HCT116 (cell line): ENCODE measurements around the gene CFAP221. TPM values are rescaled to one million over a fixed set of nuclear protein-coding genes. Genes with fewer than 3 reads are reported as not detected.

Experiments used
- ATAC-seq: fragments of 200-7000 bp; cut with Tn5 transposase; 2 replicates; pipeline ENCODE4 v1.9.1; 2020; ENCODE audit warnings: mild to moderate bottlenecking, moderate library complexity
- BruUV-seq: library from RNA; stranded (reverse); fragments of 400-500 nt; replicated peaks from 2 replicates; lab custom pipeline; 2021; lab: Mats Ljungman, UMichigan
- CTCF ChIA-PET: fragments of 300-600 bp; sonication (Branson Sonifier 250); formaldehyde crosslinking; loops from one replicate; lab custom pipeline; 2021; ENCODE audit warnings: antibody characterized with exemption; lab: Charles Lee
- POLR2A ChIA-PET: fragments of 300-600, 350-600 bp; sonication (Branson Sonifier 250); formaldehyde crosslinking; loops from one replicate; lab custom pipeline; 2021; ENCODE audit warnings: antibody characterized with exemption; lab: Charles Lee
- RAD21 ChIA-PET, 2 experiments: fragments of 300-600 bp; sonication (Branson Sonifier 250); formaldehyde crosslinking; loops; one replicate each; lab custom pipeline; 2023; ENCODE audit warnings: low total read pairs in 2 of 2; ENCODE audit not compliant: uncharacterized antibody in 2 of 2, unreplicated experiment in 2 of 2, low non-redundant PET in 1 of 2; lab: Charles Lee
- DNase-seq: peaks from one replicate; pipeline ENCODE4 v3.0.0-alpha.2; 2010; ENCODE audit warnings: low read depth, low spot score
- H2AFZ ChIP-seq: fragments of 200-600 bp; shearing (Covaris generic), sonication (generic); 2 replicates; pipeline ENCODE4 v1.6.1; 2017; ENCODE audit warnings: low read depth, mixed run types, mixed read lengths, antibody characterized with exemption, low read length; ENCODE audit not compliant: poor library complexity, severe bottlenecking
- H3K27ac ChIP-seq: 2 replicates; pipeline ENCODE4 v1.5.1; 2012; ENCODE audit warnings: low read depth, low read length
- H3K27me3 ChIP-seq: fragments of 200-600 bp; sonication (generic); 2 replicates; pipeline ENCODE4 v1.6.1; 2016; ENCODE audit warnings: mixed run types, low read length, mixed read lengths; ENCODE audit not compliant: insufficient read depth
- H3K36me3 ChIP-seq, 2 experiments: fragments of 200-500 bp in 1 of 2; fragments of 200-600 bp in 1 of 2; sonication (Bioruptor generic) in 1 of 2; sonication (generic) in 1 of 2; 2 replicates each; pipeline versions ENCODE4 v1.5.1 to v1.6.1; 2014 to 2016; ENCODE audit warnings: low read length in 2 of 2, inconsistent platforms in 1 of 2, mixed read lengths in 1 of 2, mixed run types in 1 of 2; ENCODE audit not compliant: insufficient read depth in 2 of 2, control insufficient read depth in 1 of 2
- H3K4me1 ChIP-seq, 2 experiments: fragments of 200-600 bp in 1 of 2; sonication (generic) in 1 of 2; 2 replicates each; pipeline versions ENCODE4 v1.5.1 to v1.6.1; 2012 to 2017; ENCODE audit warnings: low read length in 2 of 2, inconsistent platforms in 1 of 2, mild to moderate bottlenecking in 1 of 2, mixed read lengths in 1 of 2, mixed run types in 1 of 2, moderate library complexity in 1 of 2; ENCODE audit not compliant: insufficient read depth in 2 of 2, control insufficient read depth in 1 of 2
- H3K4me2 ChIP-seq: fragments of 200-600 bp; sonication (generic); 2 replicates; pipeline ENCODE4 v1.6.1; 2017; ENCODE audit warnings: mixed run types, low read length, mixed read lengths
- H3K4me3 ChIP-seq, 2 experiments: fragments of 200-600 bp in 1 of 2; sonication (generic) in 1 of 2; replicated peaks in 1 of 2; 2 replicates each; pipeline ENCODE4 v1.5.1; 2011 to 2016; ENCODE audit warnings: low read length in 2 of 2, control low read depth in 1 of 2, low read depth in 1 of 2, mild to moderate bottlenecking in 1 of 2, mixed read lengths in 1 of 2, mixed run types in 1 of 2
- H3K79me2 ChIP-seq: fragments of 200-600 bp; sonication (generic); 2 replicates; pipeline ENCODE4 v1.6.1; 2017; ENCODE audit warnings: mild to moderate bottlenecking, mixed run types, low read length, moderate library complexity, mixed read lengths; ENCODE audit not compliant: insufficient read depth
- H3K9ac ChIP-seq: fragments of 200-600 bp; sonication (generic); 2 replicates; pipeline ENCODE4 v1.6.1; 2016; ENCODE audit warnings: low read length, mixed read lengths
- H3K9me2 ChIP-seq: fragments of 200-600 bp; sonication (generic), shearing (Covaris generic); 2 replicates; pipeline ENCODE4 v1.6.1; 2017; ENCODE audit warnings: mixed run types, mild to moderate bottlenecking, moderate library complexity; ENCODE audit not compliant: insufficient read depth
- H3K9me3 ChIP-seq, 2 experiments: fragments of 200-500 bp in 1 of 2; fragments of 200-600 bp in 1 of 2; sonication (Bioruptor generic) in 1 of 2; sonication (generic) in 1 of 2; 2 replicates each; pipeline ENCODE4 v1.6.1; 2014 to 2017; ENCODE audit warnings: low read length in 2 of 2, mixed read lengths in 2 of 2, inconsistent platforms in 1 of 2, low read depth in 1 of 2, mild to moderate bottlenecking in 1 of 2, mixed run types in 1 of 2, moderate library complexity in 1 of 2; ENCODE audit not compliant: control insufficient read depth in 1 of 2, insufficient read depth in 1 of 2
- H4K20me1 ChIP-seq: fragments of 200-600 bp; sonication (generic), shearing (Covaris generic); 2 replicates; pipeline ENCODE4 v1.6.1; 2017; ENCODE audit warnings: mixed run types, mild to moderate bottlenecking, moderate library complexity; ENCODE audit not compliant: insufficient read depth
- ATF3 ChIP-seq: IDR thresholded peaks from 2 replicates; pipeline ENCODE4 v1.6.1; 2012
- ELF1 ChIP-seq: IDR thresholded peaks from 2 replicates; pipeline ENCODE4 v1.6.1; 2012; ENCODE audit warnings: low read depth, borderline replicate concordance
- EZH2 ChIP-seq: fragments of 200-600 bp; sonication (generic); IDR thresholded peaks from 2 replicates; pipeline ENCODE4 v1.6.1; 2017; ENCODE audit warnings: antibody characterized with exemption, mixed run types
- REST ChIP-seq: IDR thresholded peaks from 2 replicates; pipeline ENCODE4 v1.6.1; 2012; ENCODE audit warnings: low read depth
- TCF7L2 ChIP-seq: IDR thresholded peaks from 2 replicates; pipeline ENCODE4 v1.7.0; 2011; ENCODE audit warnings: borderline replicate concordance, inconsistent platforms; ENCODE audit not compliant: insufficient read depth, insufficient read length; ENCODE audit errors: extremely low read depth
- ZNF274 ChIP-seq: fragments of 200-500 bp; sonication (Bioruptor generic); IDR thresholded peaks from 2 replicates; pipeline ENCODE4 v1.6.1; 2014; ENCODE audit warnings: mild to moderate bottlenecking, low read depth, low read length, inconsistent platforms
- intact Hi-C: fragments of 100-400 bp; cut with micrococcal nuclease; formaldehyde crosslinking; loops from 2 replicates; pipeline ENCODE4 v1.10.0; 2022
- total RNA-seq: library from RNA; stranded (reverse); gene quantifications from one replicate; pipeline ENCODE4 v1.2.1, GENCODE V29; 2021; ENCODE audit not compliant: unreplicated experiment

The CFAP221 gene
- total RNA-seq, 1 experiment from 2014 or later: 0.96 TPM

DNA sequence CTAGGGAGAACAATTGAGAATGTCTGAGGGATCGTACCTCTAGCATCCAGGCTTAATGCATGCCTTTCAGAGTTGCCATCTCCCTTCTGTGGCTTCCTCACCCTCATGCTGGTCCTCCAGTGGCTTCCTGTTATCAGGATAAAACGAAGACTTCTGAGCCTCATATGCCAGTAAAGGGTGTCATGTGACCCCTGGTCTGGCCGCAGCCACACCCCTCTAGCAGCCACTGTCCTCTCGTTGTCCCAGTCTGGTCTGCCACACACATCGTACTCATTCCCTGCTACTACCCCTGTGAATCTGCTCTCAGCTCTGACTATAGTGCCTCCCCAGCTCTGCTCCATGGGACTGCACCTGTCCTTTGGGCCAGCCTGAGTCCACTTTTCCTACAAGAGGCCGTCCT is 72.2 kb downstream of the CFAP221 start:
- ATAC-seq: no peak
- BruUV-seq: no TSS peak
- no peaks in the 10 kb centered on the region for H3K36me3 ChIP-seq
- POLR2A ChIA-PET: no interaction called here
- no peak for TF ChIP-seq ATF3
- TF ChIP-seq REST: no peak
- TF ChIP-seq EZH2: no peak
- TF ChIP-seq ELF1: no peak
- TF ChIP-seq TCF7L2: no peak
- TF ChIP-seq ZNF274: no peak
- TF ChIP-seq, all 23 proteins: peak for 0
- no peaks in the 10 kb centered on the region for H3K79me2 ChIP-seq
- CTCF ChIA-PET: no interaction called here
- RAD21 ChIA-PET: no interaction called here
- H3K9me2 ChIP-seq: no peaks in the 10 kb centered on the region
- H2AFZ ChIP-seq: no peak overlapping the region
- H3K27ac ChIP-seq: no peak overlapping the region
- H3K9ac ChIP-seq: no peak overlapping the region
- no peak overlapping the region for H3K4me3 ChIP-seq
- no peak for DNase-seq
- H3K27me3 ChIP-seq: no peaks in the 10 kb centered on the region
- no peak overlapping the region for H3K4me2 ChIP-seq
- intact Hi-C loops: no loop called here
- no peaks in the 10 kb centered on the region for H3K4me1 ChIP-seq
- no peaks in the 10 kb centered on the region for H4K20me1 ChIP-seq
- H3K9me3 ChIP-seq: peaks cover 3 to 4% of the 10 kb centered on the region in 2 experiments; a peak in 1 of 4 replicates
